ENCODE data around the gene MYO5B.

The MYO5B gene

DNA sequence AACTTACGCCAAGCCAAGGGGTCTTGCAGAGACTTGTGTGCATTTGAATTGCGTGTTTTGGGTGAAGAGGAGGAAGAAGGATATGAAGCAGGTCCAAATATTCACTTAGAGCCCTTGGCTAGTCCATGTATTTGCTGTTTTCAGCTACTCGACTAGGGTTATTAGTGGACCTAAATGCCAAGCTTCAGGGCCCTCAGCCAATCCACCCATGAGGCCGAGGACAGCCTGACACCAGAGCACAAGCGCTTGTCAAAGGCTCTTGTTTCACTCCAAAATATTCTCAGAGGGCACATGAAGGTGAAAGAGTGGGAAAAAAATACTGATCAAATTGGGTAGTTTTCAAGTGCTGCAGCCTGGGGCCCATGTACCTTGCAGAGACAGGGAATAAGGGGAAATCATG, 206.8 kb downstream of the MYO5B start:
- Histone ChIP-seq H3K36me3 (ENCODE audit: control insufficient read depth, low read length) (no peaks in the 10 kb centered on the region), H3K9me2 (replicated peaks; ENCODE audit: control insufficient read depth, low read length) (no peaks in the 10 kb centered on the region), H3K4me2 (ENCODE audit: low read length) (no peak overlapping the region), H3K4me3 (ENCODE audit: low read length) (no peak overlapping the region), H3K4me1 (ENCODE audit: control insufficient read depth, low read length) (no peaks in the 10 kb centered on the region), H3K27ac (ENCODE audit: low read depth, low read length) (no peak overlapping the region), H3K27me3 (ENCODE audit: control insufficient read depth, low read length) (peaks cover 11% of the 10 kb centered on the region; the same call in 1 of the 2 replicates), H3F3A (ENCODE audit: control insufficient read depth, insufficient read depth) (no peaks in the 10 kb centered on the region), H3K79me2 (ENCODE audit: control insufficient read depth, low read length) (no peaks in the 10 kb centered on the region), H3K9me3 (ENCODE audit: control insufficient read depth, insufficient read depth, low read length) (no peaks in the 10 kb centered on the region), H4K20me1 (ENCODE audit: control insufficient read depth, insufficient read depth, low read depth, low read length) (no peaks in the 10 kb centered on the region)
- no peak for TF ChIP-seq EZH2phosphoT487 (IDR thresholded peaks at IDR 0.05; ENCODE audit: borderline replicate concordance, low read length)
- TF ChIP-seq, protein P1, sequence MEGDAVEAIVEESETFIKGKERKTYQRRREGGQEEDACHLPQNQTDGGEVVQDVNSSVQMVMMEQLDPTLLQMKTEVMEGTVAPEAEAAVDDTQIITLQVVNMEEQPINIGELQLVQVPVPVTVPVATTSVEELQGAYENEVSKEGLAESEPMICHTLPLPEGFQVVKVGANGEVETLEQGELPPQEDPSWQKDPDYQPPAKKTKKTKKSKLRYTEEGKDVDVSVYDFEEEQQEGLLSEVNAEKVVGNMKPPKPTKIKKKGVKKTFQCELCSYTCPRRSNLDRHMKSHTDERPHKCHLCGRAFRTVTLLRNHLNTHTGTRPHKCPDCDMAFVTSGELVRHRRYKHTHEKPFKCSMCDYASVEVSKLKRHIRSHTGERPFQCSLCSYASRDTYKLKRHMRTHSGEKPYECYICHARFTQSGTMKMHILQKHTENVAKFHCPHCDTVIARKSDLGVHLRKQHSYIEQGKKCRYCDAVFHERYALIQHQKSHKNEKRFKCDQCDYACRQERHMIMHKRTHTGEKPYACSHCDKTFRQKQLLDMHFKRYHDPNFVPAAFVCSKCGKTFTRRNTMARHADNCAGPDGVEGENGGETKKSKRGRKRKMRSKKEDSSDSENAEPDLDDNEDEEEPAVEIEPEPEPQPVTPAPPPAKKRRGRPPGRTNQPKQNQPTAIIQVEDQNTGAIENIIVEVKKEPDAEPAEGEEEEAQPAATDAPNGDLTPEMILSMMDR (IDR thresholded peaks at IDR 0.05; ENCODE audit: low read depth, low read length, poor library complexity, severe bottlenecking) = no peak

DNA sequence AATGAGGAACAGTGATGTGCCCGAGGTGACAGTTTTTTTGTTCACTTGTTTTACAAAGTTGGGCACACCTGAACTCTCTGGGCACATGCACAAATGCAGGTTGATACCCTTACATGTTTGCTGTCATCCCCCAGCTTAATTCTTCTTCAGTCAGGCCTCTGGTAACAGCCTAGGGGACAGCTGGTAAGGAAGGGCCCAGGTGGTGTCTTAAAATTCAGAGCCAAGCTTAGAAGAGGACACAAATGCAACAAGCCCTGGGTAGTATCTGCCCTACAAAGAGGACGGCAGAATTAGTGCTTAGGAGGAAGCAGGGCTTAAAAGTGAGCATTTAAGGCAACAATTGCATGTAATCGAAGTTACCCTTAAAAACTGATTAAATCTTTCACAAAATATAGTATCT, 209.7 kb downstream of the MYO5B start:
- H3K4me3 ChIP-seq (ENCODE audit: low read length) = no peak overlapping the region
- H3K9me3 ChIP-seq (ENCODE audit: control insufficient read depth, insufficient read depth, low read length) = no peaks in the 10 kb centered on the region
- no peaks in the 10 kb centered on the region for H4K20me1 ChIP-seq (ENCODE audit: control insufficient read depth, insufficient read depth, low read depth, low read length)
- peaks cover 3% of the 10 kb centered on the region; the same call in 1 of the 2 replicates for H3K27me3 ChIP-seq (ENCODE audit: control insufficient read depth, low read length)
- no peaks in the 10 kb centered on the region for H3K36me3 ChIP-seq (ENCODE audit: control insufficient read depth, low read length)
- no peaks in the 10 kb centered on the region for H3K4me1 ChIP-seq (ENCODE audit: control insufficient read depth, low read length)
- H3K27ac ChIP-seq (ENCODE audit: low read depth, low read length) = no peak overlapping the region
- no peaks in the 10 kb centered on the region for H3K9me2 ChIP-seq (replicated peaks; ENCODE audit: control insufficient read depth, low read length)
- H3K79me2 ChIP-seq (ENCODE audit: control insufficient read depth, low read length) = no peaks in the 10 kb centered on the region
- TF ChIP-seq, protein P1 (IDR thresholded peaks at IDR 0.05; ENCODE audit: low read depth, low read length, poor library complexity, severe bottlenecking) = no peak
- TF ChIP-seq EZH2phosphoT487 (IDR thresholded peaks at IDR 0.05; ENCODE audit: borderline replicate concordance, low read length) = no peak
- no peak overlapping the region for H3K4me2 ChIP-seq (ENCODE audit: low read length)
- no peaks in the 10 kb centered on the region for H3F3A ChIP-seq (ENCODE audit: control insufficient read depth, insufficient read depth)

DNA sequence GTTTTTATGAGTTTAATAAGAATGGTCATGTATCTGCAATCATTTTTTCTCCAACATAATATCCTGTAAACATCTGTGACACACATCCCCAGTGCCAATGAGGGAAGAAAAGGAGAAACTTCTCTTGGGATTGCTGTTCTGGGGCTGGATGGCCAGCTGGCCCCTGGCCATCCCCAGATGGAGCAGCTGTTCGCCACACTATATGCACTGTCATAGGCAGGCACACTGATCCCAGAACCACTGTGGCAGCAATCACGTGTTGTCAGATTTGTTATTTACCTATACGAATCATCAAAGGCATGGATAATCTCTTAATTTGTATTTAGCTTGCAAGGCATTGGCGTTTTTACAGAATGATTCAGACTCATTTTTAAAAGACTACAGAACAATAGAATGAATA, 214.1 kb downstream of the MYO5B start:
- H3K4me1 ChIP-seq (ENCODE audit: control insufficient read depth, low read length) = no peaks in the 10 kb centered on the region
- no peaks in the 10 kb centered on the region; the same call in 1 of the 2 replicates for H3K27me3 ChIP-seq (ENCODE audit: control insufficient read depth, low read length)
- H3K4me3 ChIP-seq (ENCODE audit: low read length) = no peak overlapping the region
- no peak overlapping the region for H3K27ac ChIP-seq (ENCODE audit: low read depth, low read length)
- no peaks in the 10 kb centered on the region for H3K9me2 ChIP-seq (replicated peaks; ENCODE audit: control insufficient read depth, low read length)
- H3K9me3 ChIP-seq (ENCODE audit: control insufficient read depth, insufficient read depth, low read length) = no peaks in the 10 kb centered on the region
- H3K36me3 ChIP-seq (ENCODE audit: control insufficient read depth, low read length) = no peaks in the 10 kb centered on the region
- H3F3A ChIP-seq (ENCODE audit: control insufficient read depth, insufficient read depth) = no peaks in the 10 kb centered on the region
- H3K79me2 ChIP-seq (ENCODE audit: control insufficient read depth, low read length) = no peaks in the 10 kb centered on the region
- H3K4me2 ChIP-seq (ENCODE audit: low read length) = no peak overlapping the region
- no peak for TF ChIP-seq EZH2phosphoT487 (IDR thresholded peaks at IDR 0.05; ENCODE audit: borderline replicate concordance, low read length)
- TF ChIP-seq, protein P1 (IDR thresholded peaks at IDR 0.05; ENCODE audit: low read depth, low read length, poor library complexity, severe bottlenecking) = no peak
- no peaks in the 10 kb centered on the region for H4K20me1 ChIP-seq (ENCODE audit: control insufficient read depth, insufficient read depth, low read depth, low read length)

Measured in DOHH2 (cell line).